ENCODE data around the gene MUC5AC. TPM values are rescaled to one million over a fixed set of nuclear protein-coding genes. Genes with fewer than 3 reads are reported as not detected.

Gene MUC5AC
- total RNA-seq, 1 experiment from 2014 or later, result under 0.01 TPM

GRCh38 chr11:1178906-1179305, 21.2 kb downstream of the MUC5AC start:
- H3K79me2 ChIP-seq (ENCODE audit: insufficient read depth, low read length), result no peaks in the 10 kb centered on the region
- no peak overlapping the region for H2AFZ ChIP-seq (ENCODE audit: low read depth, low read length, poor library complexity, severe bottlenecking)
- H3K9me3 ChIP-seq (ENCODE audit: control insufficient read depth in 1 of 2, insufficient read depth in 1 of 2, low read depth in 1 of 2, low read length in 2 of 2), result no peaks in the 10 kb centered on the region
- ChIA-PET CTCF (no interaction called here), POLR2A (no interaction called here), RAD21 (ENCODE audit: low non-redundant PET in 1 of 2, low total read pairs in 2 of 2, uncharacterized antibody in 2 of 2, unreplicated experiment in 2 of 2) (no interaction called here)
- intact Hi-C loops (cut with micrococcal nuclease), result no loop called here
- no peaks in the 10 kb centered on the region for H3K4me1 ChIP-seq (ENCODE audit: control insufficient read depth in 1 of 2, insufficient read depth in 2 of 2, low read length in 2 of 2)
- BruUV-seq (replicated peaks), result no TSS peak
- no peaks in the 10 kb centered on the region for H4K20me1 ChIP-seq (ENCODE audit: insufficient read depth)
- TF ChIP-seq ATF3 (IDR thresholded peaks at IDR 0.05) (no peak), POLR2AphosphoS5 (IDR thresholded peaks at IDR 0.05; ENCODE audit: low read depth, low read length) (no peak), EZH2phosphoT487 (IDR thresholded peaks at IDR 0.05; ENCODE audit: borderline replicate concordance) (no peak), JUND (IDR thresholded peaks at IDR 0.05) (no peak), FOSL1 (IDR thresholded peaks at IDR 0.05; ENCODE audit: low read depth) (no peak), EZH2 (IDR thresholded peaks at IDR 0.05) (no peak), SIN3A (IDR thresholded peaks at IDR 0.05; ENCODE audit: low read depth) (no peak), ZBTB33 (IDR thresholded peaks at IDR 0.05; ENCODE audit: extremely low read depth, insufficient replicate concordance, low read length) (no peak), ZNF274 (IDR thresholded peaks at IDR 0.05; ENCODE audit: low read depth, low read length) (no peak), MAX (IDR thresholded peaks at IDR 0.05) (no peak)
- TF ChIP-seq, protein P1, sequence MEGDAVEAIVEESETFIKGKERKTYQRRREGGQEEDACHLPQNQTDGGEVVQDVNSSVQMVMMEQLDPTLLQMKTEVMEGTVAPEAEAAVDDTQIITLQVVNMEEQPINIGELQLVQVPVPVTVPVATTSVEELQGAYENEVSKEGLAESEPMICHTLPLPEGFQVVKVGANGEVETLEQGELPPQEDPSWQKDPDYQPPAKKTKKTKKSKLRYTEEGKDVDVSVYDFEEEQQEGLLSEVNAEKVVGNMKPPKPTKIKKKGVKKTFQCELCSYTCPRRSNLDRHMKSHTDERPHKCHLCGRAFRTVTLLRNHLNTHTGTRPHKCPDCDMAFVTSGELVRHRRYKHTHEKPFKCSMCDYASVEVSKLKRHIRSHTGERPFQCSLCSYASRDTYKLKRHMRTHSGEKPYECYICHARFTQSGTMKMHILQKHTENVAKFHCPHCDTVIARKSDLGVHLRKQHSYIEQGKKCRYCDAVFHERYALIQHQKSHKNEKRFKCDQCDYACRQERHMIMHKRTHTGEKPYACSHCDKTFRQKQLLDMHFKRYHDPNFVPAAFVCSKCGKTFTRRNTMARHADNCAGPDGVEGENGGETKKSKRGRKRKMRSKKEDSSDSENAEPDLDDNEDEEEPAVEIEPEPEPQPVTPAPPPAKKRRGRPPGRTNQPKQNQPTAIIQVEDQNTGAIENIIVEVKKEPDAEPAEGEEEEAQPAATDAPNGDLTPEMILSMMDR (IDR thresholded peaks at IDR 0.05 in 2 of 3, conservative IDR thresholded peaks at IDR 0.05 in 1 of 3; ENCODE audit: borderline replicate concordance in 1 of 3, insufficient read depth in 1 of 3, low read depth in 2 of 3, low read length in 2 of 3), result no peak
- no peak overlapping the region for H3K4me3 ChIP-seq (replicated peaks in 1 of 2; ENCODE audit: low read depth in 1 of 2, low read length in 2 of 2)
- H3K27ac ChIP-seq (ENCODE audit: low read depth, low read length), result no peak overlapping the region
- no peak overlapping the region for H3K4me2 ChIP-seq (ENCODE audit: low read length)
- ATAC-seq (no peak), DNase-seq (ENCODE audit: low read depth, low spot score) (no peak)
- H3K27me3 ChIP-seq (ENCODE audit: insufficient read depth, low read length), result no peaks in the 10 kb centered on the region
- H3K36me3 ChIP-seq (ENCODE audit: control insufficient read depth in 1 of 2, insufficient read depth in 2 of 2, low read length in 2 of 2), result no peaks in the 10 kb centered on the region
- H3K9me2 ChIP-seq (ENCODE audit: insufficient read depth), result no peaks in the 10 kb centered on the region
- no peak overlapping the region for H3K9ac ChIP-seq (ENCODE audit: low read length)
